Lung (tissue), 12 donors: ENCODE data around the gene MTPN. TPM values are rescaled to one million over a fixed set of nuclear protein-coding genes. Genes with fewer than 3 reads are reported as not detected.

Experiments used
- ATAC-seq: fragments of 200-7000 bp; cut with Tn5 transposase; one replicate; pipeline ENCODE4 v1.9.1; 2020; ENCODE audit warnings: moderate number of reproducible peaks; ENCODE audit not compliant: insufficient read depth, low FRiP score
- DNase-seq, 3 donors: peaks; one replicate each; pipeline ENCODE4 v3.0.0-alpha.2; 2013 to 2017
- H3K27ac ChIP-seq, 2 donors: one replicate each; pipeline ENCODE4 v1.5.1; 2013; ENCODE audit warnings: mild to moderate bottlenecking in 2 of 2, moderate library complexity in 2 of 2, control low read depth in 1 of 2, inconsistent platforms in 1 of 2, low read depth in 1 of 2, low read length in 1 of 2
- H3K27me3 ChIP-seq, 3 donors: one replicate each; pipeline ENCODE4 v1.5.1; 2013; ENCODE audit warnings: low read length in 2 of 3; ENCODE audit not compliant: control insufficient read depth in 3 of 3, insufficient read depth in 3 of 3
- H3K36me3 ChIP-seq, 4 donors: one replicate each; pipeline ENCODE4 v1.5.1; 2013; ENCODE audit warnings: low read length in 4 of 4, mild to moderate bottlenecking in 1 of 4, moderate library complexity in 1 of 4; ENCODE audit not compliant: control insufficient read depth in 4 of 4, insufficient read depth in 4 of 4
- H3K4me1 ChIP-seq, 5 donors: one replicate each; pipeline ENCODE4 v1.5.1; 2013; ENCODE audit warnings: low read length in 5 of 5, mild to moderate bottlenecking in 2 of 5, moderate library complexity in 1 of 5; ENCODE audit not compliant: control insufficient read depth in 5 of 5, insufficient read depth in 5 of 5
- H3K4me3 ChIP-seq: one replicate; pipeline ENCODE4 v1.5.1; 2013; ENCODE audit warnings: mild to moderate bottlenecking, control low read depth, moderate library complexity
- H3K9ac ChIP-seq, 2 donors: one replicate each; pipeline ENCODE4 v1.5.1; 2013; ENCODE audit warnings: low read length in 2 of 2, control low read depth in 1 of 2; ENCODE audit not compliant: insufficient read depth in 1 of 2
- H3K9me3 ChIP-seq, 4 donors: one replicate each; pipeline ENCODE4 v1.5.1; 2013; ENCODE audit warnings: low read length in 3 of 4, mild to moderate bottlenecking in 1 of 4, moderate library complexity in 1 of 4; ENCODE audit not compliant: control insufficient read depth in 4 of 4, insufficient read depth in 3 of 4
- CTCF ChIP-seq: IDR thresholded peaks from 2 replicates; pipeline ENCODE4 v1.5.1; 2012; ENCODE audit warnings: mild to moderate bottlenecking; ENCODE audit errors: control extremely low read depth, extremely low read depth
- WGBS, 2 donors: extraction: QIAGEN DNeasy Blood & Tissue Kit; methylation state at CpG; one replicate each; pipeline ENCODE4 v1.1.7; 2013; 5-methylcytosine and 5-hydroxymethylcytosine counted together
- polyA plus RNA-seq, 2 donors: library from polyadenylated mRNA; stranded (reverse); fragments of 200-250 nt; gene quantifications; one replicate each; pipeline ENCODE4 v1.2.1, GENCODE V29; 2013
- total RNA-seq, 2 donors: library from RNA; depleted of rRNA in 1 of 2; stranded (reverse); fragments of >200 nt in 1 of 2; gene quantifications; one replicate each; pipeline ENCODE4 v1.2.1, GENCODE V29; 2014 to 2021
- donor health status: control.
- donor health status: control.
- donor health status: Bipolar disorder and iron deficiency.
- donor health status: healthy.
- donor health status: DM: yes; HTN: yes; CAD: no.

The MTPN gene
- total and polyA plus RNA-seq, 4 donors, result 32.9 to 116 (median 105) TPM

DNA sequence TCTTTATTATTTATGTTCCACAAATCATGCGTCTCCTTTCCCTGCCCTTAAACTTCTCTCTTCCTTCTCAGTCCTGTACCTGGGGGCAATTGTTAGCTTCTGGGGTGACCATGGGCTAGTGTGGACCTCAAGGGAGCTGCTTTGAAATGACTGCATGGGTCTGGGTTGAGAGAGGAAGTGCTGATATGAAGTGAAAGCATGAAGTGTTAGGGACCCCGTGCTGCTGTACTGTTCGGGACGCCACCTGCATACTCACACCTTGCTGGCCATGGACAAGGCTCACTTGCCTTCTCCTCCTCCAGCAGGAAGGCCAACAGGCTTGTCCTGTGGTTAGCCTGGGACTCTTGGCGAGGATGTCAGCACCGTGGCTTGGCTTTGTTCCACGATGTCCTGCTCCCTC is 56.7 kb downstream of the MTPN start:
- Histone ChIP-seq H3K4me1 (peaks cover 0 to 2% (median 0%) of the 10 kb centered on the region in 5 donors), H3K36me3 (peaks cover 0 to 2% (median 0%) of the 10 kb centered on the region in 4 donors), H3K4me3 (no peak overlapping the region), H3K9ac (no peak overlapping the region), H3K27ac (no peak overlapping the region), H3K27me3 (no peaks in the 10 kb centered on the region), H3K9me3 (no peaks in the 10 kb centered on the region)
- 75 to 80% methylated on average over 7 of the region's 7 CpGs for WGBS, 2 donors
- no peak for DNase-seq
- ATAC-seq, result no peak
- TF ChIP-seq CTCF, result no peak

DNA sequence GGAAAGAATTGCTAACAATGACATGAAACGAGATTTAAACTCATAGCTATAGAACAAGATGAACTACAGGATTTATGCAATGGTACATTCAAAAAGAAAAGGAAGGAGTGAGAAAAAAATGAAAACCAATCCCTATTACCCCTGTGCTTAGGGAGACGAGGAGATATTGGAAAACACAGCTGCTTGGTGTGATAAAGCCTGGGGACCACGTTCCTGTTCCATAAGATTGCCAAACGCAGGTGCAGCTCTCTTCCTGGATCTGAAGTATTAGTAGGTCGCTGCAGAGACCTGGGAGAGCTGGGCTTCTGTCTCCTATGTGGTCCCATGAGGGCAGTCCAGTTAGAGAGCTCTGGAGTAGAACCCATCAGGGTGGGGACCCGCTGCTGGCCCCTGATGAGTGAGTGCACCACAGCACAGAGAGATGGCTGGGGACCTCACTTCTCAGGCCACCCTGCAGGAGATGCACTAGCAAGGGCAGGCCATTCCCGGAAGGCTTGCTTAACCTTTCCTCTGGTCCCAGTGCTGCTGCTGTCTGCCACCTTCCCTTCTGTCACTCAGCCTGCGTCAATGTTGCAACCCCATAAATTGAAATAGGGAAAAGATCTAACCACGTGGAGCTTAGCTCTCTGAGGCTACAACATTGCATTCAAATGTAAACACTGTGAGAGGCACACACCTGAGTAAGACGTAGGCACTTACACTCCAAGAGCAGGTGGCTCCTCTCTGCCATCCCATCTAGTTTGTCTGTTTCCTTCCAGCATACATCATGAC is 57.9 kb downstream of the MTPN start:
- no peak for ATAC-seq
- no peak overlapping the region for H3K4me3 ChIP-seq
- H3K9me3 ChIP-seq, result no peaks in the 10 kb centered on the region
- H3K27me3 ChIP-seq, result no peaks in the 10 kb centered on the region
- H3K36me3 ChIP-seq, result peaks cover 0 to 2% (median 0%) of the 10 kb centered on the region in 4 donors
- no peak overlapping the region for H3K27ac ChIP-seq
- TF ChIP-seq CTCF, result no peak
- H3K9ac ChIP-seq, result no peak overlapping the region
- H3K4me1 ChIP-seq, result peaks cover 0 to 2% (median 0%) of the 10 kb centered on the region in 5 donors
- DNase-seq, result no peak
- 56 to 71% methylated on average over 10 of the region's 10 CpGs for WGBS, 2 donors

- no peak overlapping the region for H3K27ac ChIP-seq
- H3K4me3 ChIP-seq, result no peak overlapping the region
- no peaks in the 10 kb centered on the region for H3K27me3 ChIP-seq
- H3K9me3 ChIP-seq, result no peaks in the 10 kb centered on the region
- ATAC-seq, result no peak
- no peak overlapping the region for H3K9ac ChIP-seq
- peaks cover 0 to 2% (median 0%) of the 10 kb centered on the region in 4 donors for H3K36me3 ChIP-seq
- DNase-seq, result no peak
- 48 to 57% methylated on average over 5 of the region's 5 CpGs for WGBS, 2 donors
- peaks cover 0 to 2% (median 0%) of the 10 kb centered on the region in 5 donors for H3K4me1 ChIP-seq
- TF ChIP-seq CTCF, result no peak
Measured at GRCh38 chr7:135918134-135918533, 59.0 kb downstream of the MTPN start.
